HepG2 (cell line): ENCODE data around the gene SYTL5.

ENCODE experiments used
- GABPA ChIP-seq, 2 experiments: IDR thresholded peaks; 2 replicates each; pipeline ENCODE4 v1.6.1; 2011 to 2016; ENCODE audit warnings: low read depth in 2 of 2, low read length in 1 of 2, missing biosample characterization in 1 of 2, missing genetic modification characterization in 1 of 2
- MAZ ChIP-seq, 2 experiments: sonication (generic) in 1 of 2; formaldehyde crosslinking in 1 of 2; IDR thresholded peaks; 2 replicates each; pipeline versions ENCODE4 v1.5.0 to v1.6.1; 2012 to 2020; ENCODE audit warnings: low read depth in 2 of 2, mild to moderate bottlenecking in 2 of 2, borderline replicate concordance in 1 of 2, improper control_type of control experiment in 1 of 2, low read length in 1 of 2, missing genetic modification reagents in 1 of 2, moderate library complexity in 1 of 2
- SNAI1 ChIP-seq: sonication (generic); formaldehyde crosslinking; IDR thresholded peaks from 2 replicates; pipeline ENCODE4 v1.5.0; 2020; ENCODE audit warnings: mild to moderate bottlenecking, missing genetic modification reagents, borderline replicate concordance
- TF ChIP-seq, protein P1 (sequence below): sonication (generic); formaldehyde crosslinking; IDR thresholded peaks from 2 replicates; pipeline ENCODE4 v1.5.0; 2020; ENCODE audit warnings: missing genetic modification reagents

DNA sequence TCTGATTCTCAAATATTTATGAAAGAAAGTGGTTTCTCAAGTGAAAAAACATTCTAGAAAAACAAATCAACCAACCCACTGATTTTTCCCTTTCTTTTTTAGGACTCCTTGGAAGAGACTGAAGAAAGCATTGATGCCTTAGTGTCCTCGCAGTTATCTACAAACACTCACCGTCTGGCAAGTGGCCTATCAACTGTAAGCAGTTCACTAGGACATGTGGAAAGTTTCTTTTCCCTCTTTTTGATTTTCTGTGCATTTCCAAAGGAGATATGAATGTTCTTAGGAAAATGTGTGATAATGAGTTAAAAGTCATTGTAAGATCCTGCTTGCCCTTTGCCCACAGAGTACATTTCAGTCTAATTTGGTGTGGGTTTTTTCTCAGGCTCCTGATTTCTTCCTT is 95.9 kb downstream of the SYTL5 start:
- TF ChIP-seq GABPA (IDR thresholded peaks at IDR 0.05; ENCODE audit: low read depth, low read length): no peak
- TF ChIP-seq GABPA (CRISPR knock-in tag; IDR thresholded peaks at IDR 0.05; ENCODE audit: low read depth): no peak
- TF ChIP-seq SNAI1 (CRISPR knock-in tag): no peak
- TF ChIP-seq MAZ (IDR thresholded peaks at IDR 0.05; ENCODE audit: borderline replicate concordance, low read depth, low read length): no peak
- TF ChIP-seq MAZ (CRISPR knock-in tag; IDR thresholded peaks at IDR 0.05; ENCODE audit: low read depth): no peak
- TF ChIP-seq, protein P1, sequence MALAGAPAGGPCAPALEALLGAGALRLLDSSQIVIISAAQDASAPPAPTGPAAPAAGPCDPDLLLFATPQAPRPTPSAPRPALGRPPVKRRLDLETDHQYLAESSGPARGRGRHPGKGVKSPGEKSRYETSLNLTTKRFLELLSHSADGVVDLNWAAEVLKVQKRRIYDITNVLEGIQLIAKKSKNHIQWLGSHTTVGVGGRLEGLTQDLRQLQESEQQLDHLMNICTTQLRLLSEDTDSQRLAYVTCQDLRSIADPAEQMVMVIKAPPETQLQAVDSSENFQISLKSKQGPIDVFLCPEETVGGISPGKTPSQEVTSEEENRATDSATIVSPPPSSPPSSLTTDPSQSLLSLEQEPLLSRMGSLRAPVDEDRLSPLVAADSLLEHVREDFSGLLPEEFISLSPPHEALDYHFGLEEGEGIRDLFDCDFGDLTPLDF (CRISPR knock-in tag): no peak
